Keratinocyte (primary cell): ENCODE measurements around the gene MLLT1. TPM values are rescaled to one million over a fixed set of nuclear protein-coding genes. Genes with fewer than 3 reads are reported as not detected.

Experiments used
- DNase-seq: peaks from one replicate; pipeline ENCODE4 v3.0.0-alpha.2; 2011; ENCODE audit warnings: low read depth, missing footprints, low spot score
- FAIRE-seq: peaks from 2 replicates; lab custom pipeline; 2011; peaks lifted over from hg19 to GRCh38; lab: Jason Lieb, UNC
- H2AFZ ChIP-seq: 2 replicates; pipeline ENCODE4 v1.6.0; 2012; ENCODE audit warnings: low read length, control low read depth, inconsistent platforms; ENCODE audit not compliant: control insufficient read depth
- H3K27ac ChIP-seq: 2 replicates; pipeline ENCODE4 v1.5.1; 2011; ENCODE audit warnings: low read length; ENCODE audit not compliant: control insufficient read depth, insufficient read depth
- H3K27me3 ChIP-seq: 3 replicates; pipeline ENCODE4 v1.6.0; 2011; ENCODE audit warnings: low read length; ENCODE audit not compliant: control insufficient read depth, insufficient read depth; ENCODE audit errors: extremely low read depth
- H3K36me3 ChIP-seq, 2 experiments: 2 replicates in 1 of 2; 3 replicates in 1 of 2; pipeline ENCODE4 v1.5.1; 2011; ENCODE audit warnings: low read length in 2 of 2, mild to moderate bottlenecking in 1 of 2; ENCODE audit not compliant: control insufficient read depth in 2 of 2, insufficient read depth in 2 of 2; ENCODE audit errors: extremely low read depth in 1 of 2
- H3K4me1 ChIP-seq: 3 replicates; pipeline ENCODE4 v1.5.1; 2011; ENCODE audit warnings: low read length; ENCODE audit not compliant: control insufficient read depth, insufficient read depth; ENCODE audit errors: extremely low read depth
- H3K4me2 ChIP-seq: 3 replicates; pipeline ENCODE4 v1.6.0; 2011; ENCODE audit warnings: low read depth, low read length; ENCODE audit not compliant: control insufficient read depth, insufficient read depth; ENCODE audit errors: extremely low read depth
- H3K4me3 ChIP-seq, 3 experiments: fragments of 200-600 bp in 1 of 3; sonication (generic) in 1 of 3; 2 replicates in 2 of 3; 3 replicates in 1 of 3; pipeline ENCODE4 v1.5.1; 2011 to 2016; ENCODE audit warnings: low read length in 3 of 3, mild to moderate bottlenecking in 3 of 3, control low read depth in 2 of 3, inconsistent platforms in 1 of 3, low read depth in 1 of 3, mixed read lengths in 1 of 3, mixed run types in 1 of 3, moderate library complexity in 1 of 3; ENCODE audit not compliant: control insufficient read depth in 2 of 3, insufficient read depth in 2 of 3; ENCODE audit errors: extremely low read depth in 1 of 3
- H3K79me2 ChIP-seq: 2 replicates; pipeline ENCODE4 v1.6.0; 2012; ENCODE audit warnings: low read length; ENCODE audit not compliant: control insufficient read depth, insufficient read depth
- H3K9ac ChIP-seq: 3 replicates; pipeline ENCODE4 v1.6.0; 2011; ENCODE audit warnings: low read length; ENCODE audit not compliant: control insufficient read depth, insufficient read depth; ENCODE audit errors: extremely low read depth
- H3K9me1 ChIP-seq: 3 replicates; pipeline ENCODE4 v1.6.0; 2011; ENCODE audit warnings: low read length; ENCODE audit not compliant: control insufficient read depth, insufficient read depth; ENCODE audit errors: extremely low read depth
- H3K9me3 ChIP-seq: 2 replicates; pipeline ENCODE4 v1.5.1; 2012; ENCODE audit warnings: low read depth, low read length; ENCODE audit not compliant: control insufficient read depth
- H4K20me1 ChIP-seq: 3 replicates; pipeline ENCODE4 v1.6.0; 2011; ENCODE audit warnings: low read length; ENCODE audit not compliant: control insufficient read depth, insufficient read depth; ENCODE audit errors: extremely low read depth
- EZH2 ChIP-seq: IDR thresholded peaks from one replicate; pipeline ENCODE4 v1.6.1; 2012; ENCODE audit warnings: inconsistent platforms, mild to moderate bottlenecking, low read length, moderate library complexity
- dilution Hi-C: fragments of 300-500 bp; cut with MboI; formaldehyde crosslinking; loops from one replicate; pipeline ENCODE4 v1.7.0; 2020; ENCODE audit warnings: low sequenced_read_pairs; ENCODE audit not compliant: extremely low pct_ligation_motif_present
- polyA plus RNA-seq, 5 experiments: library from polyadenylated mRNA; depleted of rRNA in 3 of 5; stranded (reverse) in 3 of 5; stranded (forward) in 1 of 5; unstranded in 1 of 5; fragments of >200 nt; gene quantifications; 1 replicate in 1 of 5; 2 replicates in 3 of 5; 3 replicates in 1 of 5; pipeline versions ENCODE4 v1.2.1 to v1.2.3, GENCODE V29; 2011 to 2012; ENCODE audit warnings: missing spikeins in 2 of 5, low read depth in 1 of 5, low replicate concordance in 1 of 5
- TF ChIP-seq, protein P1 (sequence below), 3 experiments: IDR thresholded peaks in 1 of 3; conservative IDR thresholded peaks in 1 of 3; optimal IDR thresholded peaks in 1 of 3; 2 replicates in 2 of 3; 3 replicates in 1 of 3; pipeline versions ENCODE3 to v1.5.1; 2011; ENCODE audit warnings: low read length in 3 of 3, mild to moderate bottlenecking in 3 of 3, moderate library complexity in 2 of 3, control low read depth in 1 of 3, inconsistent platforms in 1 of 3; ENCODE audit not compliant: insufficient read depth in 2 of 3; ENCODE audit errors: extremely low read depth in 1 of 3

Gene MLLT1
- polyA plus RNA-seq, 1 donor (not counting 4 experiments of a cell fraction or from before 2014, with no cell fraction given): 8.3 TPM

GRCh38 chr19:6271251-6271650, 8.5 kb downstream of the MLLT1 start:
- Histone ChIP-seq H3K9me1 (no peaks in the 10 kb centered on the region), H3K27me3 (no peaks in the 10 kb centered on the region), H3K79me2 (peaks cover 83% of the 10 kb centered on the region), H2AFZ (no peak overlapping the region), H3K4me1 (peaks cover 32% of the 10 kb centered on the region), H3K4me2 (no peak overlapping the region), H3K36me3 (peaks cover 4 to 11% of the 10 kb centered on the region in 2 experiments), H3K9ac (no peak overlapping the region), H3K4me3 (no peak overlapping the region), H4K20me1 (peaks cover 42% of the 10 kb centered on the region), H3K27ac (no peak overlapping the region), H3K9me3 (no peaks in the 10 kb centered on the region)
- dilution Hi-C loops: no loop called here
- FAIRE-seq (no peak), DNase-seq (no peak)
- no peak for TF ChIP-seq EZH2
- TF ChIP-seq, protein P1, sequence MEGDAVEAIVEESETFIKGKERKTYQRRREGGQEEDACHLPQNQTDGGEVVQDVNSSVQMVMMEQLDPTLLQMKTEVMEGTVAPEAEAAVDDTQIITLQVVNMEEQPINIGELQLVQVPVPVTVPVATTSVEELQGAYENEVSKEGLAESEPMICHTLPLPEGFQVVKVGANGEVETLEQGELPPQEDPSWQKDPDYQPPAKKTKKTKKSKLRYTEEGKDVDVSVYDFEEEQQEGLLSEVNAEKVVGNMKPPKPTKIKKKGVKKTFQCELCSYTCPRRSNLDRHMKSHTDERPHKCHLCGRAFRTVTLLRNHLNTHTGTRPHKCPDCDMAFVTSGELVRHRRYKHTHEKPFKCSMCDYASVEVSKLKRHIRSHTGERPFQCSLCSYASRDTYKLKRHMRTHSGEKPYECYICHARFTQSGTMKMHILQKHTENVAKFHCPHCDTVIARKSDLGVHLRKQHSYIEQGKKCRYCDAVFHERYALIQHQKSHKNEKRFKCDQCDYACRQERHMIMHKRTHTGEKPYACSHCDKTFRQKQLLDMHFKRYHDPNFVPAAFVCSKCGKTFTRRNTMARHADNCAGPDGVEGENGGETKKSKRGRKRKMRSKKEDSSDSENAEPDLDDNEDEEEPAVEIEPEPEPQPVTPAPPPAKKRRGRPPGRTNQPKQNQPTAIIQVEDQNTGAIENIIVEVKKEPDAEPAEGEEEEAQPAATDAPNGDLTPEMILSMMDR (optimal IDR thresholded peaks at IDR 0.05 in 1 of 3, IDR thresholded peaks at IDR 0.05 in 1 of 3, conservative IDR thresholded peaks at IDR 0.05 in 1 of 3; ENCODE audit: extremely low read depth in 1 of 3, insufficient read depth in 2 of 3, low read length in 3 of 3): peak in 1 of 3 experiments; percentile 12

GRCh38 chr19:6270822-6271221, 9.0 kb downstream of the MLLT1 start:
- Histone ChIP-seq H3K36me3 (peaks cover 6 to 11% of the 10 kb centered on the region in 2 experiments), H3K79me2 (peaks cover 81% of the 10 kb centered on the region), H3K27ac (no peak overlapping the region), H3K9ac (no peak overlapping the region), H3K4me1 (peaks cover 32% of the 10 kb centered on the region), H2AFZ (no peak overlapping the region), H3K4me3 (no peak overlapping the region), H4K20me1 (peaks cover 42% of the 10 kb centered on the region), H3K4me2 (no peak overlapping the region), H3K9me3 (no peaks in the 10 kb centered on the region), H3K27me3 (no peaks in the 10 kb centered on the region), H3K9me1 (no peaks in the 10 kb centered on the region)
- dilution Hi-C loops: no loop called here
- TF ChIP-seq EZH2: no peak
- TF ChIP-seq, protein P1 (optimal IDR thresholded peaks at IDR 0.05 in 1 of 3, IDR thresholded peaks at IDR 0.05 in 1 of 3, conservative IDR thresholded peaks at IDR 0.05 in 1 of 3; ENCODE audit: extremely low read depth in 1 of 3, insufficient read depth in 2 of 3, low read length in 3 of 3): no peak
- FAIRE-seq (no peak), DNase-seq (no peak)
